Measurements from ENCODE around the gene GIT1.

The GIT1 gene

DNA sequence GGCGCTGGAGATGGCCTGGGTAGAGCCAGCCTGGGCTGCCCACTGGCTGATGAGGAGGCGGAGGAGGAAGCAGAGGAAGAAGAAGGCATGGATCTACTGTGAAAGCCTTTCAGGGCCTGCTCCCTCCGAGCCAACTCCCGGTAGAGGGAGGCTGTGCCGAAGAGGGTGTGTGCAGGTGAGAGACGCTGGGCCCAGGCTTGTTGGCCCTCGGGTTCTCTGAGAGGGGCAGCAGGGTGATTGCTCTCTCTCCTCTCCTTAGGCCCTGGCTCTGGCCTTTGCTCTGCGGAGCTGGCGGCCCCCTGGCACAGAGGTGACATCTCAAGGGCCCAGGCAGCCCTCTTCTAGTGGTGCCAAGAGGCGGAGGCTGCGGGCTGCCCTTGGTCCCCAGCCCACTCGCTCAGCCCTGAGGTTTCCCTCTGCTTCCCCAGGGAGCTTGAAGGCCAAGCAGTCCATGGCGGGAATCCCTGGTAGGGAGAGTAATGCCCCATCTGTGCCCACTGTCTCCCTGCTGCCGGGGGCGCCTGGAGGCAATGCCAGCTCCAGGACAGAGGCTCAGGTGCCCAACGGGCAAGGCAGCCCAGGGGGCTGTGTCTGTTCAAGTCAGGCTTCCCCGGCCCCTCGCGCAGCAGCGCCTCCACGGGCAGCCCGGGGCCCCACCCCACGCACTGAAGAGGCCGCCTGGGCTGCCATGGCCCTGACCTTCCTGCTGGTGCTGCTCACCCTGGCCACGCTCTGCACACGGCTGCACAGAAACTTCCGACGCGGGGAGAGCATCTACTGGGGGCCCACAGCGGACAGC is 17.4 kb downstream of the GIT1 start:
- DNase-seq (ENCODE audit: low spot score): no peak
- TF ChIP-seq, protein P1, sequence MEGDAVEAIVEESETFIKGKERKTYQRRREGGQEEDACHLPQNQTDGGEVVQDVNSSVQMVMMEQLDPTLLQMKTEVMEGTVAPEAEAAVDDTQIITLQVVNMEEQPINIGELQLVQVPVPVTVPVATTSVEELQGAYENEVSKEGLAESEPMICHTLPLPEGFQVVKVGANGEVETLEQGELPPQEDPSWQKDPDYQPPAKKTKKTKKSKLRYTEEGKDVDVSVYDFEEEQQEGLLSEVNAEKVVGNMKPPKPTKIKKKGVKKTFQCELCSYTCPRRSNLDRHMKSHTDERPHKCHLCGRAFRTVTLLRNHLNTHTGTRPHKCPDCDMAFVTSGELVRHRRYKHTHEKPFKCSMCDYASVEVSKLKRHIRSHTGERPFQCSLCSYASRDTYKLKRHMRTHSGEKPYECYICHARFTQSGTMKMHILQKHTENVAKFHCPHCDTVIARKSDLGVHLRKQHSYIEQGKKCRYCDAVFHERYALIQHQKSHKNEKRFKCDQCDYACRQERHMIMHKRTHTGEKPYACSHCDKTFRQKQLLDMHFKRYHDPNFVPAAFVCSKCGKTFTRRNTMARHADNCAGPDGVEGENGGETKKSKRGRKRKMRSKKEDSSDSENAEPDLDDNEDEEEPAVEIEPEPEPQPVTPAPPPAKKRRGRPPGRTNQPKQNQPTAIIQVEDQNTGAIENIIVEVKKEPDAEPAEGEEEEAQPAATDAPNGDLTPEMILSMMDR (IDR thresholded peaks at IDR 0.05; ENCODE audit: extremely low read depth, missing control alignments): no peak

DNA sequence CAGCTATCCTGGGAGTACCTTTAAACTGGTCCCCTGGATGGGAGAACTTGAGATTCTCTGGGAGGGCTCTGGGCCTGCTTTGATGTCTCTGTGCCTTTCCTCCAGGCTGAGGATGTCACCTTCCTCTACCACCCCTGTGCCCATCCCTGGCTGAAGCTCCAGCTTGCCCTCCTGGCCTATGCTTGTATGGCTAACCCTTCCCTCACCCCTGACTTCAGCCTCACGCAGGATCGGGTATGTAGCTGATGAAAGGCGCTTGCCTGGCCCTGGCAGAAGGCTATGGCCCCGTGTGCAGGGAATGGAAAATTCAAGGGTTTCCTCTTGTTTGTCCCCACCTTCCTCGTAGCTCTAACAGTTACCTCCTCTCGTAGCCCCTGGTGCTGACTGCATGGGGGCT is 18.0 kb downstream of the GIT1 start:
- TF ChIP-seq, protein P1 (IDR thresholded peaks at IDR 0.05; ENCODE audit: extremely low read depth, missing control alignments): no peak
- DNase-seq (ENCODE audit: low spot score): no peak

DNA sequence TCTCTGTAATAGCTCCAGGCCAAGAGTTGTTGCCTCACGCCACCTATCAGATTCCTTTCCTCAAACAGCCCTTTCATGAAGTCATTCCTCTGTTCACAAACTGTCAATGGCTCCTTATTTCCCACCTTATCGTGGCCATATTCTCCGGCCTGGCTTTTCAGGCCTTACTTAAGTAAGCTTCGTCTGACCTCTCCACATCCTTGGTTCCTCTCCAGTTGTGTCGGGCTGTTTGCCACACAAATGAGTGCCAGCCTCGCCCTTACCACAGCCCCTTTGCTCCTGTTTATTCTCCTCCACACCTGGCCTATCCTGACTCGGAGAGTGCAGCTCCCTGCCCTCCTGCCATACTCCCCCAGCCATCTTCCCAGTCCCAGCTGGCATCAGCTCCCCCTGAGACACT is 18.9 kb downstream of the GIT1 start:
- DNase-seq (ENCODE audit: low spot score): peak; percentile 2
- TF ChIP-seq, protein P1 (IDR thresholded peaks at IDR 0.05; ENCODE audit: extremely low read depth, missing control alignments): no peak

DNA sequence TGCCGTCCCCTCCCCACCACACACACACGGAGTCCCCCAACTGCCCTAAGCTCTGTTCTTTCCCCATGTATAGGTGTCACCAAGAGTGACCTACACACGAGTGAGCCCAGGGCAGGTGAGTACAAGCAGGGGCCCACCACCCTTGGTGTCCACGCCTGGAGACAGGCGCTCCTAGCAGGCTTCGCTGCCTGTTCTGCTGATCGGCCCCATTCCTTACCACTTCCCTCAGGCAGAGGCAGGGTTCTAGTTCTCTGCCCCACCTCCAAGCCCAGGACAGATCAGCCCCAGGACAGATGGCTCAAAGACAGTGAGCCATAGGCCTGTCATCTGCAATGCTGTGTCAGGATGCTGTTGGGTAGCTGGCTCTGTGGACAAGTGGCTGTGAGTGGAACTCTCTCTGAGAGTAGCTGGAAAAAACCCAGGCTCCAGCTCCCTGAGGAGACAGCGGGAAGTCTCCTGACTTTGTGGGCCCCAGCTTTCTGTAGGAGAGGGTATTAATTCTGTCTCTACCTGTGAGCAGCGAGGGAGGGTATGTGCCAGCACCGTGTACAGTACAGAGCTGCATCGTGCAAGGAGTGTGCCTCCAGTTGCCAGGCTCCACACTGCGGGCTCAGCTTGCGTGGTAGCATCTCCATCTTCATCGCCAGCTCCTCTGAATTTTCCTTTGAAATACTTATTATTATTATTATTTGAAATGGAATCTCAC is 20.1 kb downstream of the GIT1 start:
- TF ChIP-seq, protein P1 (IDR thresholded peaks at IDR 0.05; ENCODE audit: extremely low read depth, missing control alignments): no peak
- no peak for DNase-seq (ENCODE audit: low spot score)

DNA sequence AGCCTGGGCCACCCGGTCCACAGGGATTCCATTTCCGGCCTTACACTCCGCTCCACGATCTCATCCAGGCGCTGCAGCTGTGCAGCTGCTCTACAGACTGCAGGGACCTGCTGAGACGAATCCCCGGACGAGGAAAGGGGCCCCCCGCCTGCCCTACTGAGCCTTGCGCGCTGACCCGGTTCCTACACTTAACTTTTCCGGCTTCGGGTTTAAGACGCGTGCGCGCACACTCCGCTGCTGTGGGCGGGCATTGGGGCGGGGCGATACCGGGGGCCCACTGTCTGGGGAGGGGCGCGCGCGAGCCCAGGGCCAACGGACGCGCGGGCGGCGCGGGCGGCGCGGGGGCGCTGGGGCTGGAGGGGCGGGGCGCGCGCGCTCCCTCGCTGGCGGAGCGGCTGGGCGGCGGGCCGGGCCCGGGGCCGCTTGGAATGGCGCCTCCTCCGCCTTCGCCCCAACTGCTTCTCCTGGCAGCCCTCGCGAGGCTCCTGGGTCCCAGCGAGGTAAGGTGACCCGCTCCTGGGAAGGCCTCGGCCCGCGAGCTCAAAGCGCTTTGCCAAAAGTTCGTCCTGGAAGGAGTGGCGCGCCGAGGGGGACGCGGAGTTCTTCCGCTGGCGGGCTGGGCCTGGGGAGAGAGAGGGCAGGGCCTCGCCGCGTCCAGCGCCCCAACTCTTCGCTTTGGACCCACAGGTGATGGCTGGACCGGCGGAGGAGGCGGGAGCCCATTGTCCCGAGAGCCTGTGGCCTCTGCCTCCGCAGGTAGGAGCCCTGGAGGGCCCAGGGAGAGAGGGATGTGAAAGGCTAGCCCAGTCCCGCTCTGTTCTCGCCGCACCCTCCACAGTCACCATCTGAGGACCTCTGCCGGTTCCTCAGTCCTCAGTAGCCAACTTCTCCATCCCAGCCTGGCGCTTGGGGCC is 20.9 kb downstream of the GIT1 start, which contains the start of gene TP53I13:
Gene TP53I13, plus strand, starts transcription at position 371 of the 914 bp plus-strand sequence. Its CDS starts 58 bp downstream, at position 429.
- TF ChIP-seq, protein P1 (IDR thresholded peaks at IDR 0.05; ENCODE audit: extremely low read depth, missing control alignments): no peak
- peak; percentile 96 for DNase-seq (ENCODE audit: low spot score)

DNA sequence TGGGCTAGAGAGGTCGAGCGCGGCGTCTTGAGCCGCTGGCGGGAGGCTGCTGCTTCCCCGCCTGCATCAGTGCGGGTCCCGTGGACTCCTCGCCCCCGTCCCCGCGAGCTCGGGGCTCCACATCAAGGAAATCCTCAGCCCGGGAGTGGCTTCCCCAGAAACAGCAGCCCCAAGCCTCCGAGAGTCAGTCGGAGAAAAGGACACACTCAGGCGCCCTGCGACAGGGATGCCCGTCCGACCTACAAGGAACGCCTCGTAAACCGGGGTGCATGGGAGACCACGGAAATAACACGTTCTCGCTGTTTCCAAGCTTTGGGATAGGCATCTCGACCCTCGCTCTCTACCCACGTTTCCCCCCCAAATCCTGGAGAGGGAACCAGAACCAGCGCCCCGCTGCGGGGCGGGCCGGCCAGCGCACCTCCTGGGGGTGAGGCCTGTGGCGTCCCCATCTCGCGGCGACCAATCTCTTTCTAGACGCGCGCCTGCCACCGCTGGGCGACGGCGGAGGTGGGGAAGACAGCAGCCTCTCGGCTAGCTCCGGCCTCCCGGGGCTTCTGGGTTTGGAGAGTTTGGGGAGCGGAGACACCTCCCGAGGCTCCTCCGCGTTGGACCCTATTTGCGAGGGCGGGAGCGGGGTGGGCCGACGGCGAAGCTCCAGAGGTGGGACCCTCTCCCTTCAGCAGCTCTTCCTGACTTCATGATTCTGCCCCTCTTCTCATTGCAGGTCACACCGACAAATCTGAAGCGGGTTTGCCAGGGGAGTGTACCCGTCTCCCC is 21.7 kb downstream of the GIT1 start:
- DNase-seq (ENCODE audit: low spot score): peak; percentile 92
- TF ChIP-seq, protein P1 (IDR thresholded peaks at IDR 0.05; ENCODE audit: extremely low read depth, missing control alignments): peak; percentile 29
